GM10266 (cell line): ENCODE measurements around the gene TMEM45B.

Experiments
- DNase-seq: peaks from one replicate; pipeline ENCODE4 v3.0.0; 2012; ENCODE audit errors: extremely low spot score
- CTCF ChIP-seq: IDR thresholded peaks from 2 replicates; pipeline ENCODE4 v1.5.1; 2012; ENCODE audit warnings: mild to moderate bottlenecking, low read depth; ENCODE audit not compliant: control insufficient read depth, insufficient read depth; ENCODE audit errors: missing control alignments

Gene TMEM45B

GRCh38 chr11:129849447-129850130 lies 33.9 kb downstream of the TMEM45B start:
- DNase-seq, result no peak

DNA sequence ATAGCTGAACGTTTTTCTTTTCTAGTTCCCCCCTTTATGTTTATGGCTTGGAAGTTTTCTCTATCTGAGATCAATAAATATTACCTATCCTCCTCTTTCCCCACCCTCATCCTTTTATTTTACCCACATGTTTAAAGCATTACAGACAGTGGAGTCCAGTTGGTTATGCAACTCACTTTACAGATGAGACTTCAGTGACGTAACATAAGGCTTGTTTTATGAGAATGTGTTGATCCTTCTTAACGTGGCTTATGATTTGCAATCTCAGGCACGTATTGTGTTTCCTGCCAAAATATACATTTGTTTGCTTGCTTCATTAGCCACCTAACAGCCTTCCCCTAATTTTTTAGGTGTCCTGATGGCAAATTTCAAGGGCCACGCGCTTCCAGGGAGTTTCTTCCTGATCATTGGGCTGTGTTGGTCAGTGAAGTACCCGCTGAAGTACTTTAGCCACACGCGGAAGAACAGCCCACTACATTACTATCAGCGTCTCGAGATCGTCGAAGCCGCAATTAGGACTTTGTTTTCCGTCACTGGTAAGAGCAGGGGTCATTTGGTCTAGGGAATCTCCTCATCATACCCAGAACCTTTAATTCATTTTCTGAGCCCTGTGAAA lies 36.6 kb downstream of the TMEM45B start:
- no peak for TF ChIP-seq CTCF
- no peak for DNase-seq

More at GRCh38 chr11:129849447-129850130, 33.9 kb downstream of the TMEM45B start:
- TF ChIP-seq CTCF, result no peak

GRCh38 chr11:129853518-129854231 lies 38.0 kb downstream of the TMEM45B start:
- TF ChIP-seq CTCF, result no peak
- DNase-seq, result no peak

GRCh38 chr11:129854232-129854805 lies 38.7 kb downstream of the TMEM45B start:
- TF ChIP-seq CTCF, result no peak
- DNase-seq, result no peak

- DNase-seq, result no peak
- no peak for TF ChIP-seq CTCF
Measured at GRCh38 chr11:129855086-129855485, 39.4 kb downstream of the TMEM45B start.

- no peak for DNase-seq
- no peak for TF ChIP-seq CTCF
Measured at GRCh38 chr11:129856036-129856435, 40.4 kb downstream of the TMEM45B start.
